ENCODE results near the gene TRABD2B.

Gene TRABD2B

GRCh38 chr1:47816325-47817071, 180.7 kb downstream of the TRABD2B start:
- in situ Hi-C loops (cut with HindIII; ENCODE audit: low sequenced_read_pairs), result no loop called here

GRCh38 chr1:47814612-47815395, 182.4 kb downstream of the TRABD2B start:
- in situ Hi-C loops (cut with HindIII; ENCODE audit: low sequenced_read_pairs), result no loop called here

- in situ Hi-C loops (cut with HindIII; ENCODE audit: low sequenced_read_pairs), result no loop called here
Observed at GRCh38 chr1:47813970-47814369, 183.2 kb downstream of the TRABD2B start.

- in situ Hi-C loops (cut with HindIII; ENCODE audit: low sequenced_read_pairs), result no loop called here
Observed at GRCh38 chr1:47812904-47813514, 184.2 kb downstream of the TRABD2B start.

- in situ Hi-C loops (cut with HindIII; ENCODE audit: low sequenced_read_pairs), result no loop called here
Observed at GRCh38 chr1:47810964-47811682, 186.1 kb downstream of the TRABD2B start.

GRCh38 chr1:47809301-47810084, 187.7 kb downstream of the TRABD2B start:
- in situ Hi-C loops (cut with HindIII; ENCODE audit: low sequenced_read_pairs), result no loop called here

- in situ Hi-C loops (cut with HindIII; ENCODE audit: low sequenced_read_pairs), result no loop called here
Observed at GRCh38 chr1:47808612-47809011, 188.6 kb downstream of the TRABD2B start.

GRCh38 chr1:47805921-47806361, 191.2 kb downstream of the TRABD2B start:
- in situ Hi-C loops (cut with HindIII; ENCODE audit: low sequenced_read_pairs), result no loop called here

- in situ Hi-C loops (cut with HindIII; ENCODE audit: low sequenced_read_pairs), result no loop called here
Observed at GRCh38 chr1:47805018-47805417, 192.2 kb downstream of the TRABD2B start.

- in situ Hi-C loops (cut with HindIII; ENCODE audit: low sequenced_read_pairs), result no loop called here
Observed at GRCh38 chr1:47803815-47804501, 193.2 kb downstream of the TRABD2B start.

GRCh38 chr1:47797575-47797974, 199.6 kb downstream of the TRABD2B start:
- in situ Hi-C loops (cut with HindIII; ENCODE audit: low sequenced_read_pairs), result no loop called here

- in situ Hi-C loops (cut with HindIII; ENCODE audit: low sequenced_read_pairs), result no loop called here
Observed at GRCh38 chr1:47796626-47797025, 200.6 kb downstream of the TRABD2B start.

- in situ Hi-C loops (cut with HindIII; ENCODE audit: low sequenced_read_pairs), result no loop called here
Observed at GRCh38 chr1:47795102-47795501, 202.1 kb downstream of the TRABD2B start.

- in situ Hi-C loops (cut with HindIII; ENCODE audit: low sequenced_read_pairs), result no loop called here
Observed at GRCh38 chr1:47794530-47794929, 202.7 kb downstream of the TRABD2B start.

- in situ Hi-C loops (cut with HindIII; ENCODE audit: low sequenced_read_pairs), result no loop called here
Observed at GRCh38 chr1:47794081-47794480, 203.1 kb downstream of the TRABD2B start.

GRCh38 chr1:47793563-47793962, 203.6 kb downstream of the TRABD2B start:
- in situ Hi-C loops (cut with HindIII; ENCODE audit: low sequenced_read_pairs), result no loop called here

GRCh38 chr1:47792779-47793178, 204.4 kb downstream of the TRABD2B start:
- in situ Hi-C loops (cut with HindIII; ENCODE audit: low sequenced_read_pairs), result no loop called here

GRCh38 chr1:47791879-47792608, 205.1 kb downstream of the TRABD2B start:
- in situ Hi-C loops (cut with HindIII; ENCODE audit: low sequenced_read_pairs), result no loop called here

- in situ Hi-C loops (cut with HindIII; ENCODE audit: low sequenced_read_pairs), result no loop called here
Observed at GRCh38 chr1:47788761-47789160, 208.4 kb downstream of the TRABD2B start.
